GM12874 (cell line): ENCODE data around the gene VWA7.

ENCODE experiments used
- CTCF ChIP-seq: IDR thresholded peaks from 2 replicates; pipeline ENCODE4 v1.5.1; 2011; ENCODE audit warnings: low read depth, mild to moderate bottlenecking, control low read depth, low read length, moderate library complexity; ENCODE audit not compliant: insufficient read depth

VWA7 gene

GRCh38 chr6:31776989-31777666, at the start of gene VWA7:
Gene VWA7 (minus strand): TSS chr6:31777328. CDS start chr6:31776779, 549 bp downstream.
- 0 out of 2 replicates have a peak, but pooled peaks have one; percentile 6 for TF ChIP-seq CTCF

- TF ChIP-seq CTCF = no peak
Measured at GRCh38 chr6:31826793-31827285, 49.7 kb upstream of the VWA7 start.

GRCh38 chr6:31825553-31825952, 48.4 kb upstream of the VWA7 start:
- TF ChIP-seq CTCF = no peak

GRCh38 chr6:31822036-31822821, 45.1 kb upstream of the VWA7 start:
- TF ChIP-seq CTCF = no peak

GRCh38 chr6:31821301-31822035, 44.3 kb upstream of the VWA7 start:
- no peak for TF ChIP-seq CTCF

GRCh38 chr6:31819871-31820299, 42.8 kb upstream of the VWA7 start:
- TF ChIP-seq CTCF = no peak

- TF ChIP-seq CTCF = no peak
Measured at GRCh38 chr6:31815025-31815838, 38.1 kb upstream of the VWA7 start, which contains the start of the genes HSPA1A and HSPA1L. Gene HSPA1A (plus strand): TSS chr6:31815543. CDS start chr6:31815757, 214 bp downstream. Gene HSPA1L (minus strand): TSS chr6:31815283. CDS start chr6:31811972, 3,311 bp downstream.
